HEK293T (cell line): ENCODE results near the gene GRIFIN.

Source experiments
- BHLHE40 ChIP-seq: fragments of 450-650 bp; IDR thresholded peaks from 2 replicates; pipeline ENCODE4 v1.6.1; 2016; ENCODE audit warnings: mild to moderate bottlenecking, moderate library complexity, borderline replicate concordance
- FOXA1 ChIP-seq: fragments of 450-650 bp; IDR thresholded peaks from 2 replicates; pipeline ENCODE4 v1.6.1; 2016; ENCODE audit warnings: mild to moderate bottlenecking
- FOXK2 ChIP-seq: fragments of 450-650 bp; IDR thresholded peaks from 2 replicates; pipeline ENCODE4 v1.6.1; 2016; ENCODE audit warnings: mild to moderate bottlenecking
- FOXM1 ChIP-seq: fragments of 450-650 bp; IDR thresholded peaks from 2 replicates; pipeline ENCODE4 v1.6.1; 2017; ENCODE audit warnings: mild to moderate bottlenecking, borderline replicate concordance
- NFRKB ChIP-seq: fragments of 450-650 bp; IDR thresholded peaks from 2 replicates; pipeline ENCODE4 v1.6.1; 2016; ENCODE audit warnings: mild to moderate bottlenecking, moderate library complexity
- SP1 ChIP-seq: fragments of 450-650 bp; IDR thresholded peaks from 2 replicates; pipeline ENCODE4 v1.6.1; 2017
- ZNF384 ChIP-seq: fragments of 450-650 bp; IDR thresholded peaks from 2 replicates; pipeline ENCODE4 v1.6.1; 2016

- TF ChIP-seq ZNF384: no peak
- no peak for TF ChIP-seq NFRKB
- TF ChIP-seq SP1: no peak
- TF ChIP-seq FOXM1: no peak
- TF ChIP-seq FOXA1: no peak
- TF ChIP-seq BHLHE40: no peak
- TF ChIP-seq FOXK2: no peak
Measured at GRCh38 chr7:2504128-2504888, 28.1 kb upstream of the GRIFIN start.
